HG03558 (cell line): Measurements from ENCODE around the gene AP1B1.

Experiments used
- ATAC-seq: cut with Tn5 transposase; IDR thresholded peaks from one replicate; pipeline ENCODE4 v1.9.1; 2021; ENCODE audit warnings: moderate number of reproducible peaks; ENCODE audit not compliant: unreplicated experiment; ENCODE audit errors: extremely low read depth

AP1B1 gene

GRCh38 chr22:29306175-29306834 lies 82.1 kb downstream of the AP1B1 start, which contains the start of gene GAS2L1:
Gene GAS2L1 (plus strand): TSS chr22:29306650. CDS start chr22:29308106, 1,456 bp downstream.
- no peak for ATAC-seq

GRCh38 chr22:29305836-29306174 lies 82.6 kb downstream of the AP1B1 start:
- ATAC-seq: no peak

GRCh38 chr22:29302681-29303465 lies 85.5 kb downstream of the AP1B1 start:
- ATAC-seq: no peak

- ATAC-seq: no peak
Observed at GRCh38 chr22:29302402-29302680, 86.0 kb downstream of the AP1B1 start.

GRCh38 chr22:29301716-29302401 lies 86.5 kb downstream of the AP1B1 start:
- ATAC-seq: no peak

- no peak for ATAC-seq
Observed at GRCh38 chr22:29300807-29301601, 87.4 kb downstream of the AP1B1 start.

- no peak for ATAC-seq
Observed at GRCh38 chr22:29300467-29300806, 87.9 kb downstream of the AP1B1 start.

GRCh38 chr22:29299136-29299900 lies 89.1 kb downstream of the AP1B1 start:
- no peak for ATAC-seq

GRCh38 chr22:29298641-29299040 lies 89.7 kb downstream of the AP1B1 start:
- no peak for ATAC-seq

GRCh38 chr22:29292379-29292778 lies 96.0 kb downstream of the AP1B1 start:
- no peak for ATAC-seq

- no peak for ATAC-seq
Observed at GRCh38 chr22:29291215-29291614, 97.2 kb downstream of the AP1B1 start.

GRCh38 chr22:29290061-29290460 lies 98.3 kb downstream of the AP1B1 start:
- ATAC-seq: no peak

GRCh38 chr22:29288837-29289236 lies 99.5 kb downstream of the AP1B1 start:
- ATAC-seq: no peak

GRCh38 chr22:29284196-29284595 lies 104.2 kb downstream of the AP1B1 start:
- no peak for ATAC-seq

GRCh38 chr22:29277927-29278326 lies 110.4 kb downstream of the AP1B1 start:
- no peak for ATAC-seq
